Measurements from ENCODE around the gene SLC27A1. TPM values are rescaled to one million over a fixed set of nuclear protein-coding genes. Genes with fewer than 3 reads are reported as not detected.

The SLC27A1 gene
- total RNA-seq = 1 to 10 TPM; 1.5 to 2.1 TPM

- H3K9me3 Mint-ChIP-seq (ENCODE audit: low read depth) = no peaks in the 10 kb centered on the region
- H3K27ac Mint-ChIP-seq = peak within 1 kb of the TSS; percentile 88
- H3K4me3 Mint-ChIP-seq = peak within 1 kb of the TSS; percentile 90
- CTCF ChIA-PET = interaction anchor here (5.5 kb wide), 1 partner anchor 26 kb away, joined by 40 read pairs; no protein-coding TSS in a partner anchor
- H3K27me3 Mint-ChIP-seq = peaks cover 11% of the 10 kb centered on the region
- H3K4me1 Mint-ChIP-seq = peaks cover 29% of the 10 kb centered on the region
- peak; percentile 94 for DNase-seq
- ATAC-seq = peak; percentile 90
- no peaks in the 10 kb centered on the region for H3K36me3 Mint-ChIP-seq
These were observed at the start of gene SLC27A1 for GRCh38 chr19:17470068-17470841. TSS of gene SLC27A1 (plus strand) at chr19:17470524. CDS start at chr19:17470541, 17 bp downstream.

GRCh38 chr19:17421942-17422341 is 48.4 kb upstream of the SLC27A1 start:
- Mint-ChIP-seq H3K27ac (no peak overlapping the region), H3K27me3 (no peaks in the 10 kb centered on the region), H3K4me3 (no peak overlapping the region), H3K36me3 (peaks cover 8% of the 10 kb centered on the region), H3K9me3 (ENCODE audit: low read depth) (no peaks in the 10 kb centered on the region), H3K4me1 (peaks cover 19% of the 10 kb centered on the region)
- DNase-seq (no peak), ATAC-seq (no peak)
- CTCF ChIA-PET = interaction anchor here (0.9 to 2.6 kb wide), 2 partner anchors 20 to 45 kb away, joined by 3 to 8 read pairs; no protein-coding TSS in a partner anchor

- Mint-ChIP-seq H3K4me3 (no peak overlapping the region), H3K36me3 (peaks cover 6% of the 10 kb centered on the region), H3K9me3 (ENCODE audit: low read depth) (no peaks in the 10 kb centered on the region), H3K27ac (no peak overlapping the region), H3K4me1 (peaks cover 18% of the 10 kb centered on the region), H3K27me3 (no peaks in the 10 kb centered on the region)
- CTCF ChIA-PET = interaction anchor here (0.7 kb wide), 1 partner anchor 348 kb away, joined by 3 read pairs; no protein-coding TSS in a partner anchor
- ATAC-seq (no peak), DNase-seq (no peak)
These were observed 46.7 kb upstream of the SLC27A1 start for GRCh38 chr19:17423429-17424208.

- Mint-ChIP-seq H3K27ac (no peak overlapping the region), H3K4me3 (no peak overlapping the region), H3K4me1 (peaks cover 10% of the 10 kb centered on the region), H3K36me3 (peaks cover 6% of the 10 kb centered on the region), H3K27me3 (no peaks in the 10 kb centered on the region), H3K9me3 (ENCODE audit: low read depth) (no peaks in the 10 kb centered on the region)
- no peak for DNase-seq
- ATAC-seq = peak; percentile 17
- CTCF ChIA-PET = no interaction called here
These were observed 45.5 kb upstream of the SLC27A1 start for GRCh38 chr19:17424743-17425365.

GRCh38 chr19:17429641-17430113 is 40.6 kb upstream of the SLC27A1 start:
- CTCF ChIA-PET = interaction anchor here (0.6 to 1.7 kb wide), 4 partner anchors 10 to 21 kb away, joined by 3 to 5 read pairs (median 3); partner anchors contain the start of genes MVB12A and TMEM221
- no peak for ATAC-seq
- H3K27ac Mint-ChIP-seq = no peak overlapping the region

GRCh38 chr19:17431417-17431816 is 38.9 kb upstream of the SLC27A1 start:
- Mint-ChIP-seq H3K9me3 (ENCODE audit: low read depth) (no peaks in the 10 kb centered on the region), H3K4me3 (no peak overlapping the region), H3K27me3 (no peaks in the 10 kb centered on the region), H3K27ac (no peak overlapping the region), H3K36me3 (no peaks in the 10 kb centered on the region), H3K4me1 (peaks cover 1% of the 10 kb centered on the region)
- ATAC-seq (no peak), DNase-seq (no peak)
- CTCF ChIA-PET = interaction anchor here (1.0 kb wide), 1 partner anchor 11 kb away, joined by 3 read pairs; no protein-coding TSS in a partner anchor

More at GRCh38 chr19:17429641-17430113, 40.6 kb upstream of the SLC27A1 start:
- Mint-ChIP-seq H3K27me3 (no peaks in the 10 kb centered on the region), H3K4me1 (peaks cover 2% of the 10 kb centered on the region), H3K36me3 (no peaks in the 10 kb centered on the region), H3K4me3 (no peak overlapping the region), H3K9me3 (ENCODE audit: low read depth) (no peaks in the 10 kb centered on the region)
- no peak for DNase-seq

- DNase-seq = no peak
- CTCF ChIA-PET = no interaction called here
- no peak for ATAC-seq
- H3K4me3 Mint-ChIP-seq = no peak overlapping the region
- peaks cover 1% of the 10 kb centered on the region for H3K4me1 Mint-ChIP-seq
- no peak overlapping the region for H3K27ac Mint-ChIP-seq
- H3K9me3 Mint-ChIP-seq (ENCODE audit: low read depth) = no peaks in the 10 kb centered on the region
- no peaks in the 10 kb centered on the region for H3K36me3 Mint-ChIP-seq
- H3K27me3 Mint-ChIP-seq = no peaks in the 10 kb centered on the region
These were observed 35.1 kb upstream of the SLC27A1 start for GRCh38 chr19:17435218-17435617.

GRCh38 chr19:17436094-17436873 is 34.0 kb upstream of the SLC27A1 start:
- Mint-ChIP-seq H3K4me3 (no peak overlapping the region), H3K9me3 (ENCODE audit: low read depth) (no peaks in the 10 kb centered on the region), H3K36me3 (no peaks in the 10 kb centered on the region), H3K27me3 (no peaks in the 10 kb centered on the region), H3K4me1 (peaks cover 1% of the 10 kb centered on the region), H3K27ac (no peak overlapping the region)
- DNase-seq (no peak), ATAC-seq (no peak)
- CTCF ChIA-PET = no interaction called here

- CTCF ChIA-PET = no interaction called here
- Mint-ChIP-seq H3K4me1 (no peaks in the 10 kb centered on the region), H3K9me3 (ENCODE audit: low read depth) (no peaks in the 10 kb centered on the region), H3K4me3 (no peak overlapping the region), H3K27me3 (no peaks in the 10 kb centered on the region), H3K36me3 (no peaks in the 10 kb centered on the region), H3K27ac (no peak overlapping the region)
- no peak for DNase-seq
- ATAC-seq = no peak
These were observed 33.5 kb upstream of the SLC27A1 start for GRCh38 chr19:17436874-17437267.

- Mint-ChIP-seq H3K4me3 (no peak overlapping the region), H3K36me3 (no peaks in the 10 kb centered on the region), H3K27ac (no peak overlapping the region), H3K27me3 (no peaks in the 10 kb centered on the region), H3K9me3 (ENCODE audit: low read depth) (no peaks in the 10 kb centered on the region), H3K4me1 (no peaks in the 10 kb centered on the region)
- CTCF ChIA-PET = interaction anchor here (0.7 to 4.6 kb wide), 16 partner anchors 9 to 418 kb away, joined by 3 to 28 read pairs (median 4); partner anchors contain the start of genes BST2 and MVB12A
- ATAC-seq = peak; percentile 51
- DNase-seq = peak; percentile 46
These were observed 28.9 kb upstream of the SLC27A1 start for GRCh38 chr19:17441241-17442021.

GRCh38 chr19:17445526-17446165 is 24.7 kb upstream of the SLC27A1 start:
- Mint-ChIP-seq H3K27ac (no peak overlapping the region), H3K36me3 (no peaks in the 10 kb centered on the region), H3K4me1 (peaks cover 15% of the 10 kb centered on the region), H3K4me3 (no peak overlapping the region), H3K9me3 (ENCODE audit: low read depth) (no peaks in the 10 kb centered on the region), H3K27me3 (peaks cover 17% of the 10 kb centered on the region)
- no peak for DNase-seq
- ATAC-seq = no peak
- CTCF ChIA-PET = interaction anchor here (2.6 kb wide), 1 partner anchor 20 kb away, joined by 8 read pairs; no protein-coding TSS in a partner anchor

Data from activated CD8-positive, alpha-beta memory T cell treated with anti-CD3 and anti-CD28 coated beads, Interleukin-2, amount 10 ng/mL, durations not matched to agents 7 days and 5 days (primary cell).